NCI-H510A treated with DMSO at 0.1 percent for 48 hours (cell line): ENCODE results near the gene PRDM16.

Experiments used
- DNase-seq: peaks from one replicate; lab custom pipeline; 2025; lab: John Stamatoyannopoulos, UW

Gene PRDM16

DNA sequence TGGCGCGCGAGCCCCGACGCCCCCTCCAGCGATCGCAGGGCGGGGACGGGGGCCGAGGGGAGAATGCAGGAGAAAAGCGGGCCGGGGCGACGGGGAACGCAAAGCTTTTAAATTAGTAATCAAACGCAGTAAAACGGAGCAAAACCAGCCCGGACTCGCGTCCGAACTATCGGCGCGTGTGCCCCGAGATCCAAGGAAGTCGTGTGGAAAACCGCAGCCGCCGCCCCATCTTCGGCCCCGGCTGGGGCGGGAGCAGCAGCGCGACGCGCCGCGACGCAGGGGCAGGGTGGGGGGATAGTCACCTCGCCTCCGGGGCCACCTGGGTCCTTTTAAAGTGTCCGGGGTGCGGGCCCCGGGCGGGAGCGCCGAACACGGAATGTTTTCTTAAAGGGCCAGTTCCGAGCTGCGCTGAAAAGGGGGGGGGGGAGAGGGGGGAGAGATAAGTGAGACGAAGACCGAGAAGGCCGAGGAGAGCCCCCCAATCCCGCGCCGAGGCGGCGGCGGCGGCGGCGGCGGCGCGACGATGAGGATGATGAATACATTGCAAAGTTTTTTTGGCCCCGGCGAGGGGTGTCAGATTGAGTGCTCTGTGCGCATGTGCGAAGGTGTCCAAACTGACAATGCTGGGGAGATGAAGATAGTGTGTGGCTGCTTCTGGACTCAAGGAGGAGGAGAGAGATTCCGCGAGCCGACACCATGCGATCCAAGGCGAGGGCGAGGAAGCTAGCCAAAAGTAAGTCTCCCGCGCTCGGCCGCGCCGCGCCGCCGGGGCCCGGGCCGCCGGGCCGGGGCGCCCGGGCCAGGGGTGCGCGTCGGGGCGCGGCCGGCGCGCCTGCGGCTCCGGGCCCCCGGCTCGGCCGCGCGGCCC lies at the start of gene PRDM16:
Gene PRDM16 (plus strand): TSS at position 640 of the 868 bp plus-strand sequence. CDS start 57 bp downstream, at position 697.
- DNase-seq: no peak

DNA sequence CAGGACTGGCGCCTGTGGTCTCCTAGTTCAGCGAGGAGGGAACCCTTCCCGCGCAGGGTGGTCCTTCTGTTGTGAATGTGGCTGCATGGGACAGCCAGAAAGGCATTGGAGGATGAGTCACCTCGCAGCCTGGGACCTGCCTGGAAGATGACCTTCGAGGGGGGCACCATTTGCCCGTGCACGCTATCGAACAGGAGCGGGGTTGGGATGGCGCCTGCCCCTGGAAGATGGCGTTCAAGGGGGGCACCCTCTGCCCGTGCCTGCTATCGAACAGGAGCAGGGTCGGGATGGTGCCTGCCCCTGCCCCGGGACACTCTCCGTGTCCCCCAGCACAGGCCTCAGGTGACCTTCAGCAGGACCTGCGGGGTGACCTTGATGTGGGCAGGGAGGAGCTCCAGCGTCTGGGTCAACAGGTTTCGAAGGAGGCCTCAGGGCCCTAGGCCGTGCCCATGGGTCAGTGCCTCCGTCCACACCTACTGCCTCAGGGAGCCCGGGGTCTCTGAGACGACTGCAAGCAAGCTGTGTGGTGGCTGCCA lies 49.4 kb upstream of the PRDM16 start:
- no peak for DNase-seq

DNA sequence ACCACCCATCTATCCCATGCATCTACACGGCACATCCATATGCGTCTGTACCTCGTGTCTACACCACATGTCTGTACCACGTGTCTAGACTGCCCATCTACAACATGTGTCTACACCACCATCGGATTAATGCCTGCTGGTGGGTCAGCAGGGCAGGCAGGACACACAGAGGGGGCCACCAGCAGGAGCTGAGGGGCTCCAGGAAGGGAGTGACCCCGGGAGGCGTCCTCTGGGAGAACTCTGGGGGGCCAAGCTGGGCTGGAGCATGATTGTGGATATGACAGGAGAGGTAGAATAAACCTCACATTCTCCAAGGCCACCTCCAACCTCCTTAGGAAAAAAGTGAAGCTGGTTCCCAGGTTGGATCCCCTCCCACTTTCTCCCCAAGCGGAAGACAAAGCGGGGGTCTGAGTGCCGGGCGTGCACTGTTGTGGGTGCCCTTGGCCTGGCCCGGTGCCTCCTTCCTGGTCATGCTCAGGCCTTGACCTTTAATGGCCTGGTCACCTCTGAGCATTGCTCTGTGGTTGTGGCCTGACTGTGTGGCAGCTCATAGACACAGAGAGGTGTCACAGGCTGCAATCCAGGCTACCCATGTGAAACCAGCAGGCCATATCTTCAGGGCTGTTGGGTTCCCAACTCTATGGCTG lies 48.6 kb upstream of the PRDM16 start:
- no peak for DNase-seq

DNA sequence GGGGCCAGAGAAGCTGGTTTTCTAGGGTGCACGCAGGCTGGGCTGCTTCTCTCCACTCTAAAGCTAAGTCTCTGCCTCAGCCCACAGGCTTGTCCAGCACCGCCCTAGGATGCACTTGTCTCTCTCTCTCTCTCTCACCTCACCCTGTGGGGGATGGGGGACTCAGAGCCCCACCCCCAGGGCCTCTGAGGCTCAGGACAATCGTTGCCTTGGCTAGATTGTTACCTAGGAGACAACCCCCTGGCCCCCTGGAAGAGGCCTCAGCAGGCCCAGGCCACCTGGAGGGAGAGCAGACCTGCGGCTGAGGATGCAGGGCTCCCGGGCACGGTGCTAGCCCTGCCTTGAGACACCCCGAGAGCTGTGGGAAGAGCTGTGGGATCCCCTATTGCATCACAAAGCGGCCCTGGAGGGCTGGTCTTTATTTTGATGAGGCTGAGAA lies 47.8 kb upstream of the PRDM16 start, which contains the start of gene ACTRT2:
Gene ACTRT2 (plus strand): TSS at position 235 of the 439 bp plus-strand sequence. CDS start 220 bp downstream, outside the sequence.
- no peak for DNase-seq

DNA sequence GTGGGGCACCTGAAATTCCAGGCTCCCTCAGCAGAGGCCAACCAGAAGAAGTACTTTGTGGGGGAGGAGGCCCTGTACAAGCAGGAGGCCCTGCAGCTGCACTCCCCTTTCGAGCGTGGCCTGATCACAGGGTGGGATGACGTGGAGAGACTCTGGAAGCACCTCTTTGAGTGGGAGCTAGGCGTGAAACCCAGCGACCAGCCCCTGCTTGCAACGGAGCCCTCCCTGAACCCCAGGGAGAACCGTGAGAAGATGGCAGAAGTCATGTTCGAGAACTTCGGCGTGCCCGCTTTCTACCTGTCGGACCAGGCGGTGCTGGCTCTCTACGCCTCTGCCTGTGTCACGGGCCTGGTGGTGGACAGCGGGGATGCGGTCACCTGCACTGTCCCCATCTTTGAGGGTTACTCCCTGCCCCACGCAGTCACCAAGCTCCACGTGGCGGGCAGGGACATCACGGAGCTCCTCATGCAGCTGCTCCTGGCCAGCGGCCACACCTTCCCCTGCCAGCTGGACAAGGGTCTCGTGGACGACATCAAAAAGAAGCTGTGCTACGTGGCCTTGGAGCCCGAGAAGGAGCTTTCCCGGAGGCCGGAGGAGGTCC lies 47.1 kb upstream of the PRDM16 start:
- DNase-seq: no peak

DNA sequence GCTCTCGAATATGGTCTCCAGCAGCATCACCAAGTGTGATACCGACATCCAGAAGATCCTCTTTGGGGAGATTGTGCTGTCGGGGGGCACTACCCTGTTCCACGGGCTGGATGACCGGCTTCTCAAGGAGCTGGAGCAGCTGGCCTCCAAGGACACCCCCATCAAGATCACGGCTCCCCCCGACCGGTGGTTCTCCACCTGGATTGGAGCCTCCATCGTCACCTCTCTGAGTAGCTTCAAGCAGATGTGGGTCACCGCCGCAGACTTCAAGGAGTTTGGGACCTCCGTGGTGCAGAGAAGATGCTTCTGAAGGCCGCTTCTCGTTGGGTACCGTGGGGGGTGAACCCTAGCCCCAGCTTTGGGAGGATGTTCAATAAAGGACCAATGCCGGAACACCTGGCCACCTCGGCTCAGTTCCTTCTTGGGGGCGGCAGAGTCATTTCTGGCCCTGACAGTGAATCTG lies 46.5 kb upstream of the PRDM16 start:
- no peak for DNase-seq

DNA sequence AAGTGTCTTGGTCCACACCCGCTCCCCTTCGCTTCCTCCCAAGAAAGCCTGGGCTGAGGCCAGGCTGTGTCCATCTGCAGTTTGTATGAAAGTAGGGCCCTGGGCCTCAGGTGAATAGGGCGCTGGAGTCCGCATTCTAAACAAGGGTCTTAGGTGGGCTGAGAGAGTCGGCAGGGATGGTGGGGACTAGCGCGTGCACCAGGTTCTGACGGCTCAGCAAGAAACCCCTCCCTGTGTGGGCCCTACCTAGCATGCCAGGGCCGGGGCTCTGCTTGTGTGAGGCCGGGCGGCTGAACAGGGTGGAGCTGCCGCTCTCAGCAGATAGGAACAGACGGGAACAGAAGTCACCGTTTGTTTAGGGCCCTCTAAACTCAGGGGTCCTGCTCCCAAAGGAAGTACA lies 46.0 kb upstream of the PRDM16 start:
- DNase-seq: no peak

DNA sequence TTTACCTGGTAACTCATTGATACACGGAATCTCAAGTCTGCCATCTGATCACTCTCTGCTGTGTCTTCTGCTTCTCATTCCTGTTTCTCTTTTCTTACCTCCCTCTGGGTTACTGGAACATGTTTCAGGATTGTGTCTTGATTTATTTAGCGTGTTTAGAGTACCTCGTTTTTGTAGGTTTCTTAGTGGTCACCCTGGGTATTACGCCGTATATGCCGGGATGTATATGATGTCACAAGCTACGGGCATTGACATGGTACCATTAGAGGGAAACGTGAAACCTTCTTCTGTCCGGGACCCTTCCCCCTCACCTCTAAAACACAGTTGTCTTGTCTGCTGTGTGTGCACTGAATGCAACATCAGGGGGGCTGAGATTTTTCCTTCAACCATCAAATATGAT lies 45.0 kb upstream of the PRDM16 start:
- DNase-seq: no peak

DNA sequence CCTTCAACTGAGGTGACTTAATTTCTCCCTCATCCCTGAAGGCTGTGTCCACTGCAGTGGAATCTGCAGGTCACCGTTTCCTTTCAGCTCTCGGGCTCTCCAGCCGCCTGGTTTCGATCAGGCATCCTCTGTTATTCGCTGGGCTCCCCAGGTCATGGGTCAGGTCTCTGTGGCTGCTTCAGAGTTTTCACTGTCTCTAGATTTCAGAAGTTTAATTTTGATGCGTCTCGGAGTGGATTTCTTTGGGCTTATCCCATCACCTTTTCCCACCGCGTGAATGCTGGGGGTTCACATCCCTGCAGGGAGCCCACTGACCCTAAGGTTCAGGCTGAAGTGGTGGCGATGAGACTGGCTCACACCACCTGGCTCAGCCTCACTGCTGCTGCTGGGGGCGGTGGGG lies 44.4 kb upstream of the PRDM16 start:
- DNase-seq: no peak

DNA sequence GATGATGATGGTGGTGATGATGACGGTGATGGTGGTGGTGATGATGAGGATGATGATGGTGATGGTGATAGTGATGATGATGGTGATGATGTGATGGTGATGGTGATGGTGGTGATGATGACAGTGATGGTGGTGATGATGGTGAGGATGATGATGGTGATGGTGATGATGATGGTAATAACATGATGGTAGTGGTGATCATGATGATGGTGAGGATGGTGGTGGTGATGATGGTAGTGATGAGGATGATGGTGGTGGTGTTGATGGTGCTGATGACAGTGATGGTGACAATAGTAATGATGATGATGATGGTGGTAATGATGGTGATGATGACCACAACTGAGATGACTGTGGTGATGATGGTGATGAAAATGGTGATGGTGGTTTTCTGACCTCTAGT lies 42.9 kb upstream of the PRDM16 start:
- no peak for DNase-seq

DNA sequence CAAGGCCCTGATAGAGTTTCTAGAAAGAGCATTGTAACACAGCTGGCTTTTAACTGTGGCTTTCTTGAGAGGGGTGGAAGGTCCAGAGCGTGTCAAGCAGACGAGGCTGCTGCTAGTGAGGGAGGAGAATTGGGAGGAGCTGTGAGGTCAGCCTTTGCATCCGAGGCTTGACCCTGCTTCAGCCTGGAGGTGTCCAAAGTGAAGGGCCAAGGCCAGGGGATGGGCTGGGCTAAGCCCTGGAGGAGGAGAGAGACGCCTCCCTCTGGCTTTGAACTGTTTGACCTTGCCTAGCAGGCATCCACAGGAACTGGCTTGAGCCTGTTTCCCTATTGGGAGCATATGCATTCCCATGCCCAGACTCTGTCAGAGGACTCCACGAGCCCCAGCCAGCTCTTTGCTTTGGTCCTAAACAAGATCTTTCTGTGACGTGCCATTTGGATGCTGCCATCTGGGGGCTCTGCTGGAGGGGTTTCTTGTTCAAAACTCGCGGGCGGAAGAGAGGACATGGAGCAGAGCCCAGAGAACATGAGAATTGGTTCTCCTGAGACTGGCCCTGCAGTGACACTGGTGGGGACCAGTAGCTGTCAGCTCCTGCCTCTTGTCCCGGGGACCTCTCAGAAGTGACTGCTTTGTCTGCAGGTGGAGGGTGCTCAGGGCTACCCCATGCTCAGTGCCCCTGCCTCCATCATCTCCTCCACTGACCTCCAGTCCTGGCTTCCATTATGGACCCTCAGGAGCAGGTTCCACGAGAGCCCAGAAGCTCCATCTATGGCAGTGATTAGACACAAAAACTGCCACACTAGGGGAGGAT lies 42.2 kb upstream of the PRDM16 start:
- DNase-seq: no peak

DNA sequence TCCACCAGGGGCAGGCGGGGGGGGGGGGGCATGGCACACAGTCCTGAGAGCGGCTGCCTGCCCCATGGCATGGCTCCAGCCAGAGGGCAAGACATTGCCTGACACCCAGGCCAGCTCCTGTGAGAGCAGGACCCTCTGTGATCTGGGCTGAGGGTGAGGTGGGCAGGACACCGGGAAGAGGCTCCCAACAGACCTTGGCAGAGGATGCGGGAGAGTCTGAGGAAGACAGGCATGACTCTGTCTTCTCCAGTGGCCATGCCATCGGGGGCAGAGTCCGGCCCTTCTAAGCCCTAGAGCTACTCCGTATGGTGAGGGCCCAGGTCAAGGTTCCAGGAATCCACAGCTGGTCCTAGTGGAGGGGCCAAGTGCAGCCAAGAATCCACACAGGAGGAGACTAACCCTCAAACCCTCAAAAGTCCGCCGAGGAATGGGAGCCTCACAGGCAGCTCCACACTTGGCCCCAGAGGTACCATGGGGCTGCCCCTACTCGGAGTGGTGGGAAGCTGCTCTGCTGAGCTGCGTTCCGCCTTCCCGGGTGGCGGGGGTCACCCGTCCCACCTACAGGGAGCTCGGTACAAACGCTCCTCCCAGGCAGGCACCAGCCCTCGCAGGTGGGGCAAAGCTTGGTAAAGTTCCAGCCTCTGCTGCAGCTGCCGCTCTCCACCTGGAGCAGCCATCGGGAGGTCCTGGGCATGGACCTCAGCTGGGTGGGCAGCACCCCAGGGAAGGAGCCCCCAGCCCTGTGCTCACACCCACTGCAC lies 41.2 kb upstream of the PRDM16 start:
- DNase-seq: no peak

DNA sequence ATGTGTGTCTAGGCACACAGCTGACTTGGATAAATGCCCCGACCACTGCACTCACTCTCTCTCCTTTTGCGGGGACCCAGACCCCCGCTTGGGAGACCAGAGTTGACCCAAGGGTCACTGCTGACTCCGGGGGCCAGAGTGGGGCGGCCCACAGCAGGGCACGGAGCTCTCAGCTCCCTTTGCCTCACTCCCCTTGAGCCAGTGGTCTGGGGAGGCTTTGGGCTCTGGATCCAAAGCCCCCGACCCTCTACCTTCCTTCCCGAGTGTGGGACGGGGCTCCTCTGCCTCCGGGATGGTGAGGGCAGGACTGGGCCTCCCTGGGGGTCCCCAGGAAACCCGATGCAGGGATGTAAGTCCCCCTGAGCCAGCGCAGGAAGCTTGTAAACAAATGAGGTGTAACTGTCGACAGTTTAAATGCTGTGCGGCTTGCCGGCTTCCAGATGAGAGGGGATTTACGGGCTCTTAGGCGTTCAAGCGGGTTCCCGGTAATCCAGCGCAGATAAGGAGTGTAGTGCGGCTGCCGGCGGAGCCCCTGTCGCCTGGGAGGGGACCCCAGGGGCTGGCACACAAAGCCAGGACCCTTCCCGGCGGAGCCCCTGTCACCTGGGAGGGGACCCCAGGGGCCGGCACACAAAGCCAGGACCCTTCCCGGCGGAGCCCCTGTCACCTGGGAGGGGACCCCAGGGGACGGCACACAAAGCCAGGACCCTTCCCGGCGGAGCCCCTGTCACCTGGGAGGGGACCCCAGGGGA lies 40.3 kb upstream of the PRDM16 start:
- no peak for DNase-seq

DNA sequence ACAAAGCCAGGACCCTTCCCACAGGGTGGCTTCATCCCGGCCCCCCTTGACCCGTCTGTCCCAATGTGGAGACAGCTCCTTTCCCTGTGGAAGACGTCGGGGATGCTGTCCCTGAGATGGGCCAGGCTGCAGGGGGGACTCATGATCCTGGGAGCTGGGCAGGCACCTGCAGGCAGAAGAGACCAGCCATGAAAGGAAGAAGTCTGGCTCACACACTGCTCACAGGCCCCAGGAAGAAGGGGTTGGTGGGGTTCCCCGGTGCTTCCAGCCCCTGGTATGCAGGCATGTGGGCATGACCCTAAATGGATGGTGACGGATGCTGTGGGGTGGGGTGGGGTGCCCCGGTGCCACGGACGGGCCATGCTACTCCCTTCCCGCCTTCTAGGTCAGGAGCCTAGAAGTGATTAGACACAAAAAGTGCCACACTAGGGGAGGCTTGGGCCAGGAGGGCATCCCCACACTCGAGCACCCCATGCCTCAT lies 39.5 kb upstream of the PRDM16 start:
- no peak for DNase-seq

DNA sequence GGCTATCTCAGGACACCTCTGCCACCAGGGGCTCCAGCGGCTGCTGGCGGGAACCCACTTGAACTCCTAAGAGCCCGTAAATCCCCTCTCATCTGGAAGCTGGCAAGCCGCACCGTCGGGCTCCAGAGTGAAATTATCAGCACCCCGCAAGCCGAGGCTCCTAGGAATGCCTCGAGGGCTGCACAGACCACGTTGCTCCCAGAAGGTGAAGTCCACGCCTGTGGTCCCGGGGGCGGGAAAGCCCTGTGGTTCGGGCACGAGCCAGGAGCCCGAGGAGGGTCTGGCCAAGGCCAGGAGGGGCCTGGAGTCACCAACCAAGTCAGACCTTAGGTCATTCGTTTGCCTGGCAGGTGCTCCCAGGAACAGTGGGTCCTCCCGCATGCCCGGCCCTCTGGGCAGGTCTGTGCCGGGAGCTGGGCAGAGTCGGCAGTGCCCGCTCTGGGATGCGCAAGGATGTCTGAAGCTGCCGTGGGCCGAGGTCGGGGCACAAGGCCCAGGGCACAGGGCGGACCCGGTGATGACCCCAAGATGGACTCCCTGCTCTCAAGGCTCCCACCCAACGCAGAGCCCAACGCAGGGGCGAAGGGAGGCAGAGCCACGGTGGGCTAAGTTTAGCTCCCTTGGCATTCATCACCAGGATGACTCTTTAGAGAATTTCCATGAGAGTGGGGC lies 38.9 kb upstream of the PRDM16 start:
- DNase-seq: no peak

DNA sequence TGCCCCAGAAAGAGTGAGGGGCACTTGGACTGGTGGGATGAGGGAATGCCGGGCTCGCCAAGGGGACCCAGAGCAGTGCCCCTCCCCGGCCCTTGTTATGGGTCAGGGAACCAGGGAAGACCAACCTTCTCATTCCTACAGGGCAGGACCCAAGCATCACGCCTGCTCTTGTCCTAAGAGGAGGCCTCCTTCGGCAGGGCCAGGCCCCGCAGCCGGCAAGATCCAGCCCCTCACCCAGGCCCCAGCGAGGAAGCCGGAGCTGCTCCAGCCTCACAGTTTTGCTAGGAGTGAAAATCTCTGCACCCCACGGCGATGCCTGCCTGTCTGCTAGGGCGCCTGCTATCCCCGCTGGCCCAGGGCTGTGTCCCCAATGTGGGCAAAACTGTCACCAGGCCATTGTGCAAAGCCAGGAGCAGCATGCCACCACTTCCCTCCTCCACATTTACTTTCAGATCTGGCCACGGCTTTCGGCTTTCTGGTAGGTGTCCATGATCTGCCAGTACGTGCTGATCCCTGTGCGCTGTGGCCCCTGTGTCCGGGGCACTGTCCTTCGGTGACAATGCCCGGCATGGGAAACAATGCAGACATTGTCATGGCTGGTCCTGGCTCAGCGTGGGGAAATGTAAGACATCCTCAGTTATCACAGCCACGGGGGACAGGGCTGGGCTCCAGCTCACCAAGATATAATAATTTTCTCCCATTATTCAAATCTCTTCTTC lies 38.2 kb upstream of the PRDM16 start:
- no peak for DNase-seq

DNA sequence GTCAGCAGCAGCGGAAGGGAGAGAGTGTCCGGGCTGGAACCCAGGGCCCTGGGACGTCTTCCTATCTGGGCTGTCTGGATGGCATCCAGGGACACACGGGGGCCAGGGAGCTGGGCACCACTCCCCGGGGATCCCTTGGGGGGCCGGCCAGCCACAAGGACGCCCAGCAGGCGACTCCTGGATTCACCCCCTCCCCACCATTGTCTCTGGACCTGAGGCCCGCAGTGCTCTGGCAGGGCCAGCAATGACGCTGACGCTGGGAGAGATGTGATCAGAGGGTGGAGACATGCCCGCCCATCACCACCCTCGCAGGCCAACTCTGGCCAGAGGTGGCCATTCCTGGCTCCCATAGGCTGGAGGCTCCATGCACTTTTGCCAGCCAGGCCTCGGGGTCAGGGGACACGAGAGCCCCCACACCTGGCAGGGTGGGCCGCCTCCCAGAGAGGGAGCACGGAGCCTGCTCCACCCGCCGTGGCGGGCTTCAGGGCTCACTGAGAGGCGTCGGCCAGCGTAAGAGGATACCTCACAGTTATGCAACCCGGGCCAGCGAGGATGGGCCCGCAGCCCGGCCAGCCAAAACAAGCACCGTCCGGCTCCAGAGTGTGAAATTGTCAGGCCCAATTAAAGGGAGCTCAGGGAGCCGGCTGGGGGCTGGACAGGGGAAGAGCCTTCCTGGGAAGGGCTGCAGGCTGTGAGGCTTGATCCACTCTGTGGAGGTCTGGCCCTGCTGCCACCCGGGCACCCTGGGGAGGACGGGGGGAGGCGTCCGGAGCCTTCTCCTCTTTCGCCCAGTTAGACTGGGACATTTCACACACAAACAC lies 37.4 kb upstream of the PRDM16 start:
- DNase-seq: no peak
